H1 (cell line): ENCODE data around the gene SLC7A14. TPM values are rescaled to one million over a fixed set of nuclear protein-coding genes. Genes with fewer than 3 reads are reported as not detected.

Experiments
- microRNA-seq, 2 experiments: library from miRNA; unstranded; fragments of <30 nt; microRNA quantifications; one replicate each; pipeline versions ENCODE4 to v1.2.0, GENCODE V29; 2016 to 2020; ENCODE audit warnings: borderline microRNAs expressed in 2 of 2, borderline number of aligned reads in 2 of 2, borderline replicate concordance in 1 of 2
- polyA plus RNA-seq, 7 experiments: library from polyadenylated mRNA; depleted of rRNA in 3 of 7; stranded (reverse) in 5 of 7; unstranded in 2 of 7; fragments of >200 nt in 5 of 7; fragments of 200-250 nt in 2 of 7; gene quantifications; 1 replicate in 5 of 7; 2 replicates in 1 of 7; 4 replicates in 1 of 7; pipeline versions ENCODE4 v1.2.1 to v1.2.3, GENCODE V29; 2011 to 2013; ENCODE audit warnings: missing spikeins in 2 of 7, mixed read lengths in 2 of 7
- total RNA-seq: library from RNA; stranded (reverse); fragmentation: NEBNext Ultra II Directional; extraction: Animal tissue kit (Norgen Biotek cat#: 25700); gene quantifications from 2 replicates; pipeline ENCODE4 v1.2.1, GENCODE V29; 2021

Gene SLC7A14
- total and polyA plus RNA-seq, 2 of the 8 experiments (the other 6 are each of a cell fraction or from before 2014, with no cell fraction given), result 0.21 to 0.95 TPM

Small RNAs within 50 kb of the gene (microRNA-seq; reads per million reads assigned to microRNA genes)
- 0 reads per million in 2 experiments for gene MIR6828

Other genes with a start within 250 kb of the SLC7A14 start
- 266 and 277 TPM in 2 replicates for gene SKIL, start 228.4 kb downstream of the SLC7A14 start, total RNA-seq
- gene SKIL, start 228.4 kb downstream of the SLC7A14 start, polyA plus RNA-seq (2011; rRNA removed), result 9.5 and 13.2 TPM in 2 replicates
- 10.5 and 12.5 TPM in 2 replicates for gene CLDN11, start 167.2 kb downstream of the SLC7A14 start, total RNA-seq
- 4.8 and 8.1 TPM in 2 replicates for gene CLDN11, start 167.2 kb downstream of the SLC7A14 start, polyA plus RNA-seq (2011; rRNA removed)